ENCODE results near the gene RIPOR2.

DNA sequence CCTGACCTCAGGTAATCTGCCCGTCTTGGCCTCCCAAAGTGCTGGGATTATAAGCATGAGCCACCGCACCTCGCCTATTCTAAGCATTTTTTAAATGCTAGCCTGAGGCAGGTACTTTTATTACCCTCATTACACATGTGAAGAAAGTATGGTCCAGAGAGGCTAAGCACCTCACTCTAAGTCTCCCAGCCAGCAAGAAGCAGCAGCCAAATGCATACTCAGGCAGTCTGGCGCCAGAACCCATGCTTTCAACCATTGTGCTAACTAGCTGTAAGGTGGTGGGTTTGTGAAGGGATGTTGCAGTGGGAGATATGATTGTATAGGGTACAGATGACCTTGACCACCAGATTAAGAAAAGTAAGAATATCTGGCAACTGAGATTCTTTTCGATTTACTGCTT is 26.1 kb upstream of the RIPOR2 start:
- no peak for TF ChIP-seq EZH2phosphoT487 (IDR thresholded peaks at IDR 0.05; ENCODE audit: borderline replicate concordance, low read depth, low read length)
- TF ChIP-seq, protein P1, sequence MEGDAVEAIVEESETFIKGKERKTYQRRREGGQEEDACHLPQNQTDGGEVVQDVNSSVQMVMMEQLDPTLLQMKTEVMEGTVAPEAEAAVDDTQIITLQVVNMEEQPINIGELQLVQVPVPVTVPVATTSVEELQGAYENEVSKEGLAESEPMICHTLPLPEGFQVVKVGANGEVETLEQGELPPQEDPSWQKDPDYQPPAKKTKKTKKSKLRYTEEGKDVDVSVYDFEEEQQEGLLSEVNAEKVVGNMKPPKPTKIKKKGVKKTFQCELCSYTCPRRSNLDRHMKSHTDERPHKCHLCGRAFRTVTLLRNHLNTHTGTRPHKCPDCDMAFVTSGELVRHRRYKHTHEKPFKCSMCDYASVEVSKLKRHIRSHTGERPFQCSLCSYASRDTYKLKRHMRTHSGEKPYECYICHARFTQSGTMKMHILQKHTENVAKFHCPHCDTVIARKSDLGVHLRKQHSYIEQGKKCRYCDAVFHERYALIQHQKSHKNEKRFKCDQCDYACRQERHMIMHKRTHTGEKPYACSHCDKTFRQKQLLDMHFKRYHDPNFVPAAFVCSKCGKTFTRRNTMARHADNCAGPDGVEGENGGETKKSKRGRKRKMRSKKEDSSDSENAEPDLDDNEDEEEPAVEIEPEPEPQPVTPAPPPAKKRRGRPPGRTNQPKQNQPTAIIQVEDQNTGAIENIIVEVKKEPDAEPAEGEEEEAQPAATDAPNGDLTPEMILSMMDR (conservative IDR thresholded peaks at IDR 0.05; ENCODE audit: low read length): no peak

Data from OCI-LY7 (cell line).